SIG-M5 treated with dmso at 0.1 percent for 504 hours (cell line): ENCODE results near the gene CFDP1.

Source experiments
- DNase-seq: peaks from one replicate; lab custom pipeline; 2025; ENCODE audit not compliant: unreplicated experiment; lab: John Stamatoyannopoulos, UW

The CFDP1 gene

DNA sequence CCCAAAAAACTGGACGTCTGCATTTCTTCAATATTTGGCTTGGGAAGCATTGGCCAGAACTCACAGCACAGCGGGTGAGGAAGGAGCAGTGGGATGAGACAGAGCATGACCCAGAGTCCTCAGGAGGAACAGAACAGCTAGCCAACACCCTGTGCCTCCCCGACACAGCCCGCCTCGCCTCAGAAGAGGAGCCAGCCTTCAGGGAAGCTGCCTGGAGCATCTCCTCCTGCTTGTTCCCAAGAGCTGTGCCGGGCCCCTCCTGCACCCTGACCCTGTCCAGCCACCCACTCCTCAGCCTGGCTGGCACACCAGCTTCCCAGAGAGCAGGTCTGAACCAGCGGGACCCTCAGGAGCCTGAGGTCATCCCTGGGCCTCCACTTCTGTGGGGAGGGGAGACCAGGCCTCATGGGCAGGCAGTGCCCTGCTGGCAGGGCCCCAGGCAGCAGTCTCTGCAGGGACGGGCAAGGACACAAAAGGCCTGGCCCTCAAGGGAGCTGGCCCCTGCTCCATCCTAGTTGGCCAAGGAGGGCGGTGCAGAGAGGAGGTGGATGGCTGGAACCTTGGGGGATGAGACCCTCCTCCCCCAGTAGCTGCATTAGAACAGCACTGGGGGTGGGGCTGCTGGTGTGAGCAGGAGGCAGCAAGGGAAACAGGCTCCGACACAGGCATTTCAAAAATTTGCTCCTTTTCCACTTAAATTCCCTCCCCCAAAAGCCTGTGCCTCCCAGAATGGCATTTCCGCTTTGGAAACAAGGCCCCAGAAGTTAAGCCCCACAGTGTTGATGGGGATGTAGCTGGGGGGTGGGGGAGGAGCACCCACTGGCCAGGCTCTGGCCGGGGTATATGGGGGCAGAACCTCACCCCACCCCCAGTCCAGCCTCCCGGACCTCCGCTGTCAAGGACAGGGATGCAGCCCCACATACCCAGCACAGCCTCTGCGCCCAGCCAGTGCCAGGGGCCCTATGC, 180.1 kb downstream of the CFDP1 start:
- DNase-seq = no peak

DNA sequence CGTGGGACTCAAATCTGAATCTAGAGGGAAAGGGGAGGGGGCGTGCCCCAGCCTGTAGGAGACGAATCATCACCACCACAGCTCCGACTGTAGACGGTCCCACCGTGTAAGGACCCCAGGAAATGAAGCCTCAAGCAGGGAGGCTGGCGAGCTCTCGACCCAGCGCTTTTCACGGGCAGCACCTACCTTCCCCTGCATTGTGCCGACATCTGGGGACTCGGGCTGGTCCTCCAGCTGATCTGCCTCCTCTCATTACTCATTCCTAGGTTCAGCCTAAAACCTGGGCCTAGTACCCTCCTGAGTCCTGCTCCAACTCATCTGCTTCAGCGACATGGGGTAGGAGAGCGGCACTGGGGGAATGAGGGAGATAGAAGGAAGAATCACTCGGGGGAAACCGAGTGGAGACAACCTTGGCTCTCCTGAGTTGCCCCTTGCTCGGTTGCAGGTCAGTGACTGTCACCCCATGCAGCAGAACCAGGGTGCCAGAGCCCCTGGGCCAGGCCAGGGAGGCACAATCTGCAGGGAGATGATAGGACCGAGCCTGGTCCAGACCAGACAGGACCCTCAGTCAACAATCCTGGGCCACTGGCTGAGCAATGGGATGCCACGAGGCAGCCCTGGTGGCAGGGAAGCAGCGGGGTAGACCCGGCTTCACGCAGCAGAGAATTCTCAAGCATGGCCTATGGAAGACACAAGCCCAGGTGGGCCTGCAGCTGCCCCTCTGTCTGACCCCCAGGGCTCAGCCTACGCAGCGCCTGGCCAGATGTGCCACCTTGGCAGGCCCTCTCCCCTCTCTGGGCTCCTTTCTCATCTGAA, 181.0 kb downstream of the CFDP1 start:
- no peak for DNase-seq

DNA sequence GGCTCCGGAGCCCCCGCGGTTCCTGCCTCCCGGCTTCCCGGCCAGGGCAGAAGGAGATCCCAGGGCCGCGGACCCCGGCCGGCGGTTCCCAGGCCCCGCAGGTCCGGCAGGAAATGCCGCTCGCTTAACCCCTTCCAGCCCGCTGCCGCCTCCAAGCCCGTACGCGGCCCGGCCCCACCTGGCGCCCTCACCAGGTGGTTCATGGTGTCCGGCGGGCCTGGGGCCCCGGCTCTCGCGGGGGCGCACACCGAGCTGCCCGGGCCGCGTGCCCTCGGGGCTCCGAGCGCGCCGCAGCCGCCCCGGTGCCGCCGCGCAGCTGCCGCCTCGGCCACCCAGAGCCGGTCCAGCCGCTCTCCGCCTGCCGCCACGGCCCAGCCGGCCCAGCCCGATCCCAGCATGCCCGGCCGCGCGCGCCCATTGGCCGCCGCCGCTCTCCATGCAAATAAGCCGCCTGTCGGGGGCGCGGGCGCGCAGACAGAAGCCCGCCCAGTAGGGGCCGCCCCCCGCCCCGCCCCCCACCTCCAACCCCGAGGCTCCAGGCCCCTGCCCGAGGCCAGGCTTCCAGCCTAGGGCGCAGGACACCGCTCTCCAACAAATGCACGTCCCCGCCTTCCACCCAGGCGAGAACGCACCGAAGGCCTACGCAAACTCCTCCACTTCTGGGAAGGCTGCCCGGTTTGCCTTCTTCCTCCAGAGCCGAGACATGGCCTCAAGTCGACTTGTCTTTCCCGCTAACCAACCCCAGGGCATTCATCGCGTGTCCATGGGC, 181.8 kb downstream of the CFDP1 start, which contains the start of gene BCAR1:
BCAR1 (minus strand) TSS at position 345 of the 769 bp plus-strand sequence; CDS start at position 203, 142 bp downstream.
- DNase-seq = peak; percentile 15

DNA sequence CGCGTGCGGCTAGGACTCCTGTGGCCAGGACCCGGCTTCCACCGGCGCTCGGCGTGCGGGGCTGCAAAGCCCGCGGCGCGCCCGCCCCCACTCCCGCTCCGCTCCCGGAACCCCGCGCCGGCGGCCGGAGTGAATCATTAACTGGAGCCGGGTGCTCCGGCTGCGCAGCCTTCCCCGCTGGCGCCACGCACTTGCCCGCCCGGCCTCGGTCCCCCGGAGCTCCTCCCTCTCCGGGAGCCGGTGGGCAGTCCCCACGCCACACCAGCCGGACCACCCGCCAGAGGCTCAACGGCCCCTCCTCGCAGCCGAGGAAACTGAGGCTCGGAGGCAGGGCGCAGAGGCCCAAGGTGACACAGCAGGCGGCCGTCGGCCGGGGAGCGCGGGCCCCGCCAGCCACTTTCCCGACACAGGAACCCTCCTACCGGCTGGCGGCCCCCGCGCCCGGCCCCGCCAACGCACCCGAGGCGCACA, 182.5 kb downstream of the CFDP1 start:
- no peak for DNase-seq

DNA sequence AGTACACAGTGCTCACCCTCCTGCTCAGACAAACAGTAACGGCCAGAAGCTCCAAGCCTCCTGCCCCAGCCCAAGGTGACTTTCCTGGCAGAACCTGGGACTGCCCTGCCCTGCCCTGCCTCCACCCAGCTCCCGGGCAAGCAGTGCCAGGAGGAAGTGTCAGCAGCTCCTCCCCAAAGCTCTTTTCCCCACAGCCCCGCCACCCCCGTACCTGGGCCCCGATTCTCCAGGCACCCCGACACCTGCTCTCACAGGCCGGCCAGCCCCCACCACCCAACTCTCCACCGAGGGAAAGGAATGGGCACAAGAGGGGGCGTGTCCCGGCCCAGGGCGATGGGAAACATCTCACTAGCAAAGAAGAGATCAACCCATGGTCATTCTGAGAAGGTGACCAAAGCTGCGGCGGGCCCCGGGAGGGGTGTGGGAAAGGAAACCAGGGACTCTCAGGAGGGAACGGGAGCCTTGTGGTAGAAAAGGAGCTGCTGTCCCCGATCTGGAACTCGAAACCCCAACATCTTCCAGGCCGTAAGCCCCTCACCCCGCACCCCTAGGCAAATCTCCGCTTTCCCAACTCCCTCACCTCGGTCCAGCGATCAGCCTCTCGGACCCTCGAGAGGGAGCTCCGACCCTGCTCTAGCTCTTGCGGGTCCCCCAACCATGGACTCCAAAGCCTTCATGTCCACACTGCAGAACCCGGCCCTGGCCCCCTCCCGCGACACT, 183.1 kb downstream of the CFDP1 start:
- DNase-seq = no peak

DNA sequence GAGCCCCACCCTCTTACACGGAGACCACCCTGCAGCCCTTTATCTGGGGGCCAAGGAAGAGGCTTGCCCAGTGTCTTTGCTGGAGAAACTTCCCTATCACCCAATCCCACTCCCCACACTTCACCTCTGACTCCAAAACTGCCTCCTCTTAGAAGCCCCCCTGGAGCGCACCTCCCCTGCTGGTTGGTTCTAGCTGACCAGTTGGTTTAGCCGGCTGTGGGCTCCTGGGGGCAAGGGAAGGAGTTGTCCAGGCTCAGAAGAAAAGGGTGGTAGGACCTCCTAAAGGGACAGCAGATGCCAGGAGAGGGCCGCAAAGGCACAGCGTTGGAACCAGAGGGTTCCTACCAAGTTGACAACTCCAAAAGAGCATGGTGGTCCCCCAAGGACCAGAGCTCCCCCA, 183.9 kb downstream of the CFDP1 start:
- no peak for DNase-seq

DNA sequence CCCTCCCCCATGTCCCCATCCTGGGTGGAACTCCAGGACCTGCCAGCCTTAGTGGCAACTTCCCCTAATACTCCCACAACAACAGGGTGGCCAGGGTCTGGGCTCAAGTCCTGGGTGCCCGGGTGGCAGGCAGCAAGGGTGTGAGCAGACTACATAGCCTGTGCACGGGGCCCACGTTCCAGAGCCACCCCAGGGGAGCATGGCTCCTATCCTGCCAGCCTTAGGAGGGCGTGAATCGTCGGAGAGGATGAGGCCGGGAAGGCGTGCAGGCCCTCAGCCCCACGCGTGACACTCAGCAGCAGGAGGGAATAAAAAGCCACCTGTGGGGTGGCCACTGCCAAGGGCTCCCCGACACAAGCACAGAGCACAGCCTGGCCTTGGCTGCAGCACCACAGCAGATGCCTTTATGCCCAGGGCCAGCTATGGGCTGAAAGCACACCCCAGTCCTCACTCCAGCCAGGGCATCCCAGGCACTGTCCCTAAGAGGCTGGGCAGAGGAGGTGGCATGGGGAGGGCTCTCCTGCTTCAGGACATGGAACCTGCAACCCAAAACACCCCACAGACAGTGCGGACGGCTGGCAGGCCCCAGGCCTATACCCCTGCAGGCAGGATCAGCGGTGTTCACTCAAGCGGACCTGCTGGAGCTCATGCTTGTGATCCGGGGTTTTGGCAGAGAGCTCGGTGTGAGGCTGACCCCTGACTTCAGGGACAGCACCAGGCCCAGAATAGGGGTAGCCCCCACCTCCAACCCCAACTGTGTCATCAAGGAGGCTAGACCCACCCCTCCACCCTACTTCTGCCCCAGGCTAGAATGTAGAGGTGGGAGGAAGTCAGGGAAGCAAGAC, 184.5 kb downstream of the CFDP1 start:
- DNase-seq = no peak

DNA sequence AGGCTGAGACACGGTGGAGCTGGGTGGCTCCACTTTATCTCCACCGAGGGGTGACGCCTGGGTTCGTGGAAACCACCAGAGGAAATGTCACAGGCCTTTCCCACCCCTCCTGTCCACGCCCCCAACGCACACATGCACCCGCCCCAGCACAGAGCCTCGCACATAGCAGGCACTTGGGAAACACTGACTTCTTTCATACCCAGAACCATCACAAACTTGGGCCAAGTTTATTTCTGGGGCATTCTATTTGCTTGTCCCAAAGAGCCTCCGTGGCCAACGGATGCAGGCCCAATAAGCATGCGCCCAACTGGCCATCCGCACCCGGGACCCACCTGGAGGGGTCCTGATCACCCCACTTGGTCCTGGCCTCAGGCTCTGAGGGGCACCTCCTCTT, 185.2 kb downstream of the CFDP1 start:
- DNase-seq = no peak

DNA sequence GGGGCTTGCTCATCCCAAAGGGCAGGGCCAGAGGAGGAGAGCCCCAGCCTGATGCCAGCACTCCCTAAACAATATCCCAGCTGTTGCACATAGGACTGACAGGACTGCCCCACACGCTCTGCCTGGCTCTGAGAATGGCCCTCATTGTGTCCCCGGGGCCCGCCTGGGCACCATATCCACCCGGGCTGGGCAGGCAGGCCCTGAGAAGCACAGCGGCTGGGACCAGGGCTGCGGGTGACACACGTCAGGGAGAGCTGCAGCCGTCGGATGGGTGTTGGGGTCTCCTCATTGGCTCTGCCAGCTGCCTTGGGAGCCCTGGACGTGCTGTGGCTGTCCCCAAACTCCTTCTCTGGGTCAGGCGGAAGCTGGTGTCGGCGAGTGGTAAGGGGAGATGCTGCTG, 186.1 kb downstream of the CFDP1 start:
- no peak for DNase-seq

DNA sequence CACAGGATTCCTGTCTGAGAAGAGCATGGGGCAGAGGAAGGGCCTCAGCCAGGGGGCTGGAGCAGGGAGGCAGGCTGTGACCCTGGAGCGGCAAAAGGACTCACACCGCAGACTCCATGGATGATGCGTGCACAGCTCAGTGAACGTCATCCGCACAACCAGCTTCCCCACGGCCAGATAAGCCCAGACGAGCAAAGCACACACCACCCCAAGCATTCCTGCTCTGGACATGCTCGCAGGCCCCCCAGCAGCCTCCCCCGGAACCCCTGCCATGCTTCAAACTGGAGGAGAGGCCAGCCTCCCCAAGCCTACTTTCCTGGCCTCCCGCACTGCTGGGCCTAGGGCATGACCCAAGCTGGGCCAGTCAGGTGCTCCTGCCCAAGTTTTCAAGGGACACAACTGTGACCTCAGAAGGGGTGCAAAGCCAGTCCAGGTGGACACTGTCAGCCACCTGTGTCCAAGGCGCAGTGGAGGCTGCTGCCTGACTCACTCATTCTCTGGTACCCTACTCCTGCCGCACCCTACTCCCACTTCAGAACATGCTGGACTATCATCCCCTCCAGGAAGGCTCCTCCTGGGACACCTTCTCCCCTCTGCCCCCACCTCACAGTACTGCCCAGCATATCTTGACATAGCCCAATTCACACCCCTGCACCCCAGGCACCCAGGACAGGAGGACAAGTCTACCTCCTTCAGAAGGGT, 186.6 kb downstream of the CFDP1 start:
- no peak for DNase-seq

DNA sequence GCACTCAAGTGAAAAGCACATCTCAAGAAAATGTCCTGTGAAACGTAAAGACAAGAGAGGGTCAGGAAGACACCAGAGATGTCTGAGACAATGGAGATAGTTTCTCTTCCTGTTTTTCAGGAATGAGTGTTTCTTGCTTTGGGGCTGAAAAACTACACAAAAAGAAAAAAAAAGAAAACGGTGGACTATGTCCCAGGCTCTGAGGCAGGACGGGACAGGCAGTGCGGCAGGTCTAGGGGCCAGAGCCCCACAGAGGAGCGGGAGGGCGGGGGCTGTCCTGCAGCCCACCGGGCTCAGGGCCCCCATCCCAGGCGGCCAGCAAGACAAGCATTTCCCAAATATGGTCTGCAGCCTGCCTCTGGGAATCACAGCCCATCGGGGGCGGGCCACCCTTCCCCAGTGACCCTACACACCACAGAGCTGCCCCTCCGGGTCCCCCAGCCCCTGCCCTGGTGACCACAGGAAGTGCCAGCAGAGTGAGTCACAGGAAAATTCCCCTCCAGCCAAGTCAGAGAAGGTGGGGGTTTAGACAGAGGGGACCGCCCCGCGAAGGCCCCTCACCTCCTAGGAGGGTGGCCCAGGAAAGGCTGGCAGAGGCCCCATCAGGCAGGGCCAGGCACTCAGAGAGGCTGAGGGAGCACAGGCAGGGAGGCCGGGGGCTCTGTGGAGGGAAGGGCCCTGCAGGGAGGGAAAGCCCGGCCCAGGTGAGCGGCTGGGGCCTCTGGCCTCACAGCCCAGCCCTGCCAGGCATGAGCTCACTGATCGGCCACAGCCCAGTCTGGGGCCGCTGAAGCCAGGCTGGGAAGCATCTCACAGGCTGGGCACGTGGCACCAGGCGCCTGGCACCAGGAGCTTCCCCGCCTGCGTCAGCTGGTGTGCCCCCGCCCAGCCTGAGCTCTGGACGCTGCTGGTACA, 188.2 kb downstream of the CFDP1 start:
- DNase-seq = peak; percentile 35

DNA sequence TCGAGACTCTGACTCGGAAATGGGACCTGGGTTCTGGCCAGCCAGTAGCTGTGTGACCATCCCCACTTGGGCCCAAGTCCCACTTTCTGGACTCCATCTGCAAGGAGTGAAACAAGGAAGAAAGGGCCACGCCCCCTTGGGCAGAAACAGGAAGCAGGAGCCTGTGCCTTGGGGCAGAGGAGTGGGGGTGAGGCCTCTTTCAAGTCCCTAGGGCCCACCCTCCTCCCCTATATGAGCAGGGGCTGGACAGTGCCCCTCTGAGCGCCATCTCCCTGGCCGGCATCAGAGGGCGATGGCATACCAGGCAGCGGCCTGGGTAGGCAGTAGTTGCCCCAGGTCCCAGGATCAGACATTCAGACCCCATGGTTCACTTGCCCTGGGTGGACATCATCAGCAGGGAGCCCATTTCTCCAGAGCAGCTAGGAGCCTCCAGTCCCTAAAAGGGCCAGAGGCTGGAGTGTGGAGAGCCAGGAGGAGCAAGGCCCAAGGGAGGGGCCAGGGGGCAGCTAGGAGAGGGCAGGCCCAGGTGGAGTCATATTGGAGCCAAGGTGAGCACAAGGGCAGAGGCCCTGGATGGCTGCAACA, 189.0 kb downstream of the CFDP1 start:
- DNase-seq = peak; percentile 29
